RWPE1 (cell line): ENCODE results near the gene CNKSR1.

ENCODE experiments used
- CTCF ChIA-PET: fragments of 350-600 bp; sonication (Branson Sonifier 250); formaldehyde crosslinking; extraction: SDS; loops from one replicate; lab custom pipeline; 2021; lab: Yijun Ruan, JAX
- POLR2A ChIA-PET: fragments of 400-600 bp; formaldehyde crosslinking; extraction: SDS; loops from one replicate; lab custom pipeline; 2020; ENCODE audit warnings: antibody characterized with exemption; ENCODE audit not compliant: low non-redundant PET; lab: Yijun Ruan, JAX
- DNase-seq: peaks from one replicate; pipeline ENCODE4 v3.0.0; 2012; ENCODE audit warnings: low spot score
- H3K27ac ChIP-seq: fragments of 450-650 bp; 2 replicates; pipeline ENCODE4 v1.5.1; 2017
- CTCF ChIP-seq: fragments of 450-650 bp; conservative IDR thresholded peaks from 2 replicates; pipeline ENCODE4 v1.5.1; 2017; ENCODE audit warnings: low read depth, mild to moderate bottlenecking

CNKSR1 gene

DNA sequence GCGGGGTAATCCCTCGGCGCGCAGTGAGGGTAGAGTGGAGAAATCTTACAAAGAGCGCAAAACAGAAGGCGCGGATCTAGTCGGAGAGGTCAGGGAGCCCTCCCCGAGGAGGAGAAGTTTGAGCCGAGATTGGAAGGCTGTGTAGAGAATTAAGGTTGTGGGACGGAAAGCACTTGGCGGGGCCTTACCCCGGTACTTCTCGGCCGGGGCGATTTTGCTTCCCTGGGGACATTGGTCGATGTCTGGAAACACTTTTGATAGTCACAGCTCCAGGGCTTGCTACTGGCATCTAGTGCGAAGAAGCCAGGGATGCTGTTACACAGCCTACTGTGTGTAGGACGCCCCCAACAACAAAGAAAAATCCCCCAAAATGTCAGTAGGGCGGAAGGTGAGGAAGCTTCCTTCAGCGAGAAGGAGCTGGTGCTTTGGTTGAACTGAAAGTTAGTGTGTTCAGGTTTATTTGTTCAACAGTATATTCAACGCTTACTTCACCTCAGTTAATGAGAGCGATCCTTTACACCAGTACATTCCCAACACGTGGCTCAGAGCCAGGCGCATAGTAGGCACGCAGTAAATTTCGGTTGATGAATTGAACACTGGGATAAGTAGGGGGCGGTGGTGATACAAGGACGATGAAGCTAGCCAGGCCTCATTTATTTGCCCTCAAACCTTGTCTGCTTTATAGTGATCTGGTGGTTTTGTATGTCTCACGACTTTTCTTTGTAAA lies 57.5 kb downstream of the CNKSR1 start:
- CTCF ChIA-PET, result interaction anchor here (0.5 to 2.4 kb wide), 10 partner anchors 12 to 227 kb away, joined by 3 to 15 read pairs (median 5); partner anchors contain the start of genes ZNF593 and ZNF593OS

DNA sequence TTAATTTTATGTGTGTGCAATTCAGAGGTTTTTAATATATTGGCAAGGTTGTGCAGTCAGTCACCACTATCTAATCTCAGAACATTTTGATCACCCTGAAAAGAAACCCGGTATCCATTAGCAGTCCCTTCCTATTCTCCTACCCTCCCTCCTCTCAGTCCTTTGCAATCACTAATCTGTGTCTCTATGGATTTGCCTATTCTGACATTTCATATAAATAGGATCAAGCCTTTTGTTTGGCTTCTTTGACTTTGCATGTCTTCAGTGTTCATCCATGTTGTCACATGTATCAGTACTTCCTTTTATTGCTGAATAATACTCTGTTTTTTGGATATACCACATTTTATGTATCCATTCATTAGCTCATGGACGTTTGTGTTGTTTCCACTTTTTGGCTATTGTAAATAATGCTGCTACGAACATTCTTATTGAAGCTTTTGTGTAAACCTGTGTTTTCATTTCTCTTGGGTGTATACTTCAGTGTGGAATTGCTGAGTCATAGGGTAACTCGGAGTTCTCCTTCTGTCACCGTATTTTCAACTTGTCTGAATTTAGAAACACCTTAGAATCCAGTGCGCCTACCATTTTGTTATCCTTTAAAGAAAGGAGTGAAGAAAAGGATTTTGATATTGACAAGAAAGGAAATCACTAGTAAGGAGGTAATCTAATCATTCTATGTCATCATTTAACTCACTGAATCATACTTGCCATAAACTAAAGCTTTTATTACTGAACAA lies 60.1 kb downstream of the CNKSR1 start:
- ChIA-PET CTCF (interaction anchor here (0.5 to 1.3 kb wide), 4 partner anchors 38 to 159 kb away, joined by 3 to 9 read pairs (median 4); no protein-coding TSS in a partner anchor), POLR2A (interaction anchor here (0.6 to 1.0 kb wide), 2 partner anchors 9 to 13 kb away, joined by 9 to 10 read pairs; no protein-coding TSS in a partner anchor)
- no peak for TF ChIP-seq CTCF
- H3K27ac ChIP-seq, result no peak overlapping the region
- no peak for DNase-seq

More for the DNA sequence above, 57.5 kb downstream of the CNKSR1 start:
- POLR2A ChIA-PET, result interaction anchor here (0.5 kb wide), 1 partner anchor 108 kb away, joined by 3 read pairs; no protein-coding TSS in a partner anchor
- H3K27ac ChIP-seq, result peak overlapping the region; percentile 86
- no peak for TF ChIP-seq CTCF
- peak; percentile 45 for DNase-seq
